GM19023 (cell line): ENCODE data around the gene THY1.
"Not testable (repeated sequence)": the region's sequence is repeated elsewhere in the genome, so short reads cannot be mapped to it uniquely, and the experiment has no call there.

Experiments
- ATAC-seq: cut with Tn5 transposase; IDR thresholded peaks from one replicate; pipeline ENCODE4 v1.9.1; 2021; ENCODE audit warnings: mild to moderate bottlenecking, moderate library complexity; ENCODE audit not compliant: unreplicated experiment

The THY1 gene

GRCh38 chr11:119422809-119423508 is at the start of gene THY1:
THY1 (minus strand) TSS chr11:119423172; CDS start chr11:119420905, 2,267 bp downstream.
- ATAC-seq = no peak

GRCh38 chr11:119472186-119472855 is 49.3 kb upstream of the THY1 start:
- ATAC-seq = no peak

DNA sequence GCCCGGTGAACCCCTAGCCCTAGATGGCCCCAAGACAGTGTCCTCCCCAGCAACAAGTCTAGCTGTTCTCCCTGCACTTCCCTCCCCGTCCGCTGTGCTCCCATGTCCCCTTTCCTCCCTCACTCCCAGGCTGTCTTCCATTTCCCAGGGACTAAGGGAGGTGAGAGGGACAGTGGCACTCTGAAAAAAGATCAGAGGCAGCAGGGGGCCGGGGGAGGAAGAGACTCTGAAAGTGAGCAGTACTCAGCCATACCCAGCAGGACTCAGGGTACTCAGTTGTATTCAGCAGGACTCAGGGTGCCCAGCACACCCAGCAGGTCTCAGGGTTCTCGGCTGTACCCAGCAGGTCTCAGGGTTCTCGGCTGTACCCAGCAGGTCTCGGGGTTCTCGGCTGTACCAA is 48.4 kb upstream of the THY1 start:
- ATAC-seq = no peak

DNA sequence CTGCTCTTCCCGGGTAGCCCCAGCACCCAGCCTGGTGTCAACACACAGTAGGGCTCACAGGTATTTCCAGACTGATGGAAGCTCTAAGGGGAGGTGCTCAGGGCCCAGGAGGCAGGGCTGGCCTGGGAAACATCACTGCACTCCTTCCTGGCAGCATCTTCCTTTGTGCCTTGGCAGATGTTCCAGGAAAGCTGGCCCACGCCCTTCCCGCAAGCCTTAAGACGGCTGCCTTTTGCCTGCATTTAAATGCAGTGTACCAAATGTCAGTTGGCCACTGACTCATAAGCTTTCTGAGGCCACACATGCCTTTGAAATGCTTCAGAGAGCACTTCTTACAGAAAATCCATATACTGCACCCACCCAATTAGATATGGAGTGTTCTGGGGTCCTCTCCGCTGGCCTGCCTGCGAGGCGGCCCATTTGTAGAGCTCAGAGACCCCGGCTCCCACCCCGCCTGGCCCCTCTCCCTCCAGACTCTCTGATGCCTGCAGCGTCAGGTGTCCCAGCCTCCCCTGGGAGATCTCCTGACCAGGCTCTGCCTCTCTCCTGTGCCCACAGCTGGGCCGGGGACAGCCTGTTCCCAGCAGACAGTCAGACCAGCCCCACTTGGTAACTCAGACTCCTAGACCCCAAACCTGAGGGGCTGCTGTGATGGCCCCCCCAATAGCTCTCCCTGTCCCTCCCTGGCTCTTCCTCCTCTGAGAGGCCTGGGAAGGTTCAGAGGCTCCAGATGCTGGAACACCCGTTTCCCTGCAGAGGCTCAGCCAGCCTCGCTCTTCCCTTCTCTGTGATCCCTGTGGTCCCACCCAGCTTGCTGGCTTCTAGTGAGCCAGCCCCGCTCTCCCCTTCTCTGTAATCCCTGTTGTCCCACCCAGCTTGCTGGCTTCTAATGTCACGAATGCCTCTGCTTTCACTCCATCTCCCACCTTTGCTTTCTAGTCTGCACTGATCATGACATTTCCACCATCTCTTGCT is 47.6 kb upstream of the THY1 start:
- ATAC-seq = no peak

DNA sequence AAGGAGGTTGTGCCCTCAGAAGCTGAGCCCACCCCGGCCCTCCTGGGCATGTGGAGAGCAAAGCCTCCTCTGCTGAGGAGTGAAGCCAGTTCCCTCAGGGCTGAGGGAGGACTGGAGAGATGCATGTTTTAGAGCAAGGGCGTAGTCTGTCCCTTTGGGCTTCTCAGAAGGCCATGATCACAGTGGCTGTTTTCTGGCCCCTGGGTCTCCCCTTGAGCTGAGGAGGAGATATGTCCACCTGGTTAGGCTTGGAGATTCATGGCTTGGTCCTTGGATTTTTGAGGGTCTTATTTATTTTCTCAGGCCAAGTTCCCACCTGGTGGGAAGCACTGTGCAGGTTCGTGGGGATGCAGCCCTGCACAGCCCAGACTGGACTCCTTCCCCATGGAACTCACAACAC is 46.5 kb upstream of the THY1 start:
- ATAC-seq = no peak

DNA sequence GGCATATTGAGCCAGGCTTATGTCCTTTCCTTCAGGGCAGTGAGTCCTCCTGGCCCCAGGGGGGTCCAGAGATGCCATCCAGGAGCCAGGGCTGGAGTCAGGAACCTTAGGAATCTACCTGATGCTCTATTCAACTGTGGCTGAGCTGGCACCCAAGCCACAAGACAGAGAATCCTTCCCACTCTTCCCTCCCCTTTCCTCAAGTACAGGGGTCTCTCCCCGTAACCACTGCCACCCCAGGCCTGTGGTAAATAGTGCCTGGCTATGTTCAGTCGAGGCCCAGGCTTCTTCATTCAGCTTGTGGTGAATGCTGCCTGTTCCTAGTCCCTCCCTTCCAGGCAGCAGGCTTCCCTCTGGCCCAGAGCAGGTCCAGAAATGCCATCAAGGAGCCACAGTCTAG is 45.5 kb upstream of the THY1 start:
- ATAC-seq = no peak

- ATAC-seq = no peak
Observed at GRCh38 chr11:119461229-119461963, 38.4 kb upstream of the THY1 start.

- no peak for ATAC-seq
Observed at GRCh38 chr11:119460582-119460981, 37.6 kb upstream of the THY1 start.

- ATAC-seq = no peak
Observed at GRCh38 chr11:119460097-119460496, 37.1 kb upstream of the THY1 start.

- ATAC-seq = no peak
Observed at GRCh38 chr11:119459293-119459976, 36.5 kb upstream of the THY1 start.

- ATAC-seq = not testable (repeated sequence)
Observed at GRCh38 chr11:119455708-119456107, 32.7 kb upstream of the THY1 start.

GRCh38 chr11:119455241-119455640 is 32.3 kb upstream of the THY1 start:
- not testable (repeated sequence) for ATAC-seq

GRCh38 chr11:119453881-119454280 is 30.9 kb upstream of the THY1 start:
- no peak for ATAC-seq

GRCh38 chr11:119450590-119451326 is 27.8 kb upstream of the THY1 start:
- ATAC-seq = no peak

DNA sequence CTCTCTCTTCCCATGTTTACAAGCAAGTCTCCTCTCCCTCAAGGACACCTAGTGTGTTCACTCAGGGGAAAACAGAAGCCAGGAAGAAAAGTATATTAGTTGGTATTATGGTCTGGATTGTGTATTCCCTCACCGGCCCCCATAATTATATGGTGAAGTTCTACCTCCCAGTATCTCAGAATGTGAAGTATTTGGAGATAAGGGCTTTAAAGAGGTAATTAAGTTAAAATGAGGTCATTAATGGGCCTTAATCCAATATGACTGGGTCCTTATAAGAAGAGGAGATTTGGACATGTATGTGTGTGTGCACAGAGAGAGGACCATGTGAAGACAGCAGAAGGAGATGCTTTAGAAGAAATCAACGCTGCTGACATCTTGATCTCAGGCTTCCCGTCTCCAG is 26.5 kb upstream of the THY1 start:
- no peak for ATAC-seq

DNA sequence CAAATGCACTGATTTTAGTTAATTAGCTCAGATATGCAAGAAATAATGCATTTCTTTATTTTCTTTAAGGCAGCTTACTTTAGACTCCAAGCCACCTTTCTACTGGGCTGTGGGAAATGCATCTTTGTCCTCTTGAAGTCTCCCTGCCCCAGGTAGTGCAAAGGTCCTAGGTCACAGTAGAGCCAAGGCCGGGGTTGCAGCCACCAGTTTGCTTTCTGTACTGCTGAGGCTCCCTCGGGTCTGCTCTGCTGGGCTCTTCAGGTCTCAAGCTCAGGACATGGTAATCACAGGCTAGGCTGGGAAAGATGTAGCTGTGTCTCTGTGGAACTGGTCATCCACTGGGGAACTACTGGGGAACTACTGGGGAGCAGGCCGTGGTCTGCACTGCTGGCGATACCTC is 25.4 kb upstream of the THY1 start:
- ATAC-seq = no peak

DNA sequence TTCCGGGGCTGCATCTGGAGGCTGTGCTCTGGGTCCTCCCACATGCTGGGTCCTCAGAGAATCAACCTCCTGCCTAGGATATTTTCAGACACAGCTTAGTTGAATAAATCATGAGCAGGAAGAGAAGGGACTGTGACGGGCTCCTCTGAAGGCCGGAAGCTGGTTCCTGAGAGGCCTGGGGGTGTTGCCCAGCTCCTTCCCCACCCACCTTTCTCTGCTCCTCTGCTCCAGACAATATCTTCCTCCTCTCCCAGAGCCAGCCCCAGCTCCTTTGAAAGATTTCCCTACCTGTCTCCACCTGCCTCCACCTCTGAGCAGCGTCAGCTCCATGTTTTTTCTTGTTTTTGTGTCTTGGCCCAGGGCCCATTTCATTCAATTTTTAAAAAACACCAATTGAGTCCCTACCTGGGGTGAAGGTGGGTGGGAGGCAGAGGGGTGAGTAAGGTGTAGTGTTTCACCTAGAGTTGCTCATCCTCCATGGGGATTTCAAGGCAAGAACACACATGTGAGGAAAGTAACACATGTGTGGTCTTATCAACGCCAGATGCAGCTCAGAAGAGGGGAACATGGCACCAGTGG is 24.8 kb upstream of the THY1 start:
- no peak for ATAC-seq

- no peak for ATAC-seq
Observed at GRCh38 chr11:119446871-119447663, 24.1 kb upstream of the THY1 start.
